HUES48 (cell line): ENCODE data around the gene RIC8A.

Source experiments
- H3K27ac ChIP-seq: one replicate; pipeline ENCODE4 v1.7.0; 2013; ENCODE audit warnings: low read depth, low read length, inconsistent platforms
- H3K27me3 ChIP-seq: 2 replicates; pipeline ENCODE4 v1.6.1; 2013; ENCODE audit warnings: mild to moderate bottlenecking, low read length; ENCODE audit not compliant: control insufficient read depth, insufficient read depth
- H3K36me3 ChIP-seq: 2 replicates; pipeline ENCODE4 v1.6.1; 2013; ENCODE audit warnings: low read length; ENCODE audit not compliant: control insufficient read depth, insufficient read depth
- H3K4me1 ChIP-seq: 2 replicates; pipeline ENCODE4 v1.6.1; 2013; ENCODE audit warnings: mild to moderate bottlenecking, low read length; ENCODE audit not compliant: control insufficient read depth, insufficient read depth
- H3K4me3 ChIP-seq: 2 replicates; pipeline ENCODE4 v1.5.1; 2013; ENCODE audit warnings: mild to moderate bottlenecking, low read depth, low read length
- H3K9ac ChIP-seq: 2 replicates; pipeline ENCODE4 v1.6.1; 2013; ENCODE audit warnings: mild to moderate bottlenecking, low read depth, low read length, moderate library complexity
- H3K9me3 ChIP-seq: 2 replicates; pipeline ENCODE4 v1.6.1; 2013; ENCODE audit warnings: low read length; ENCODE audit not compliant: control insufficient read depth, insufficient read depth

RIC8A gene

DNA sequence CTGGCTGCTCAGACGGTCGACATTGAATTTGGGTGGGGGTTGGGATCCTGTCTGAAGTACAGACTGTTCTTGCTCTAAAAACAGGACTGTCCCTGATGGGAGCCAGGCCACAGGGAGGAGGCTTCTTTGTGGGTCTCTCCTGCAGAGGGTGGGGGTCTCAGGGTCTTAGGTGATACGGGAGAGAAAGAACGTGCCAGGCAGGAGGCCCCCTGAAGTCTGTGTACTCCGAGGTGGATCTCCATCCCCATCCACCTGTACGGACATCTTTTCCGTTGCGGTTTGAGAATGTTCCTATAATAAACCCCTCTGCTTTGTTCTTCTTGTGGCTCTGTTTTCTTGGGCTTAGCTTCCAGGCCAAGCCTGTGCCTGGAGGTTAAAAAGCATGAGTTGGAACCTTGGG, 45.2 kb downstream of the RIC8A start:
- H3K27me3 ChIP-seq = no peaks in the 10 kb centered on the region
- H3K27ac ChIP-seq = no peak overlapping the region
- H3K4me3 ChIP-seq = no peak overlapping the region
- no peak overlapping the region for H3K9ac ChIP-seq
- no peaks in the 10 kb centered on the region for H3K9me3 ChIP-seq
- H3K36me3 ChIP-seq = peaks cover 58% of the 10 kb centered on the region
- no peaks in the 10 kb centered on the region for H3K4me1 ChIP-seq

DNA sequence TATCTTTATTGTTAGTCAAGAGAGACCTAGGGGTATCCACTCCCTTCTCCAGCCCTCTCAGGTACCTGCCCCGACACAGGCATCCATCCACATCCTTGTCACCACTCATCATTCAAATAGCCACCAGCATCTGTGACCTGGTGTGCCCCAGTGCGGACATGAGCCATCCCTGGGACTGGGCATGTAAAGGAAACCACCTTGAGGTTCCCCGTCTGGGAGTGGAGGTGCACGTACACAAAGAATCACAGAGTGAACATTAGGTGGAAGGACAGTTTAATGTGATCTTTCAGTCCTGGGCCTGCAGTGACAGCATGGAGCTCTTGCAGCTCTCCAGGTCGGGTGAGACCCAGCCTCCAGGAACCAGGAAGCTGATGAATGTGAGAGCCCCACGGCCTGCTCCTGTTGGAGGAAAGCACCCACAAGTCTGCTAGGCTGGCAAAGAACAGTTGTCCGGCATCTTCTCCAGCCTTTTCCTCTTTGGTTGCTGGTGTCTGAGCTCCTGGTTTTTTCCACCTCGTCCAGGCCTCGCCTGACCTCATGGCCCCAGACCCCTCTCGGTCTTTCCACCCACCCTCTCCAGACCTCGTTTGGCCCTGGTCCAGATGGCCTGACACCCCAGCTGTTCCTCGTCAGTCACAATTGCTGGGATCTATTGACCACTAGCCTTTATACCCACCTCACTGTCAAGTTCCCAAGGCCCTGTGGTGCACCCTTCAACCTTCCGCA, 45.8 kb downstream of the RIC8A start:
- Histone ChIP-seq H3K9ac (no peak overlapping the region), H3K4me3 (no peak overlapping the region), H3K36me3 (peaks cover 52% of the 10 kb centered on the region), H3K9me3 (no peaks in the 10 kb centered on the region), H3K27me3 (no peaks in the 10 kb centered on the region), H3K27ac (no peak overlapping the region), H3K4me1 (no peaks in the 10 kb centered on the region)

DNA sequence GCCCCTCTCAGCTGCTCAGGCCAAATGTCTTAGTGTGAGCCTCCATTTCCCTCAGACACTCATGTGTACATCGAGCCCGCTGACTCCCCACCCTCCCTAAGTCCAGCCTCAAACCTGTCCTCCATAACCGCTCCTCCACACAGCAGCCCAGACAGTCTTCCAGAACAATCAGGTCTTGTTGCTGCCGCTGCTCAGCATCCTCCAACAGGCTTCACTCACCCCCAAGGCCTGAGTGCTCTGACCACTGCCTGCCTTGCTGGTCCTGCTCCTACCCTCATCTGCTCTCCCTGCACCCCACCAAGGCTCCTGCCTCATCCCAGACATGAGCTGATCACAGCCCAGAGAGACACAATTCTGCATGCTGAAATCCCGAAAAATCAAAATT, 46.4 kb downstream of the RIC8A start:
- Histone ChIP-seq H3K27ac (no peak overlapping the region), H3K9ac (no peak overlapping the region), H3K4me1 (no peaks in the 10 kb centered on the region), H3K27me3 (no peaks in the 10 kb centered on the region), H3K9me3 (no peaks in the 10 kb centered on the region), H3K4me3 (no peak overlapping the region), H3K36me3 (peaks cover 46% of the 10 kb centered on the region)

DNA sequence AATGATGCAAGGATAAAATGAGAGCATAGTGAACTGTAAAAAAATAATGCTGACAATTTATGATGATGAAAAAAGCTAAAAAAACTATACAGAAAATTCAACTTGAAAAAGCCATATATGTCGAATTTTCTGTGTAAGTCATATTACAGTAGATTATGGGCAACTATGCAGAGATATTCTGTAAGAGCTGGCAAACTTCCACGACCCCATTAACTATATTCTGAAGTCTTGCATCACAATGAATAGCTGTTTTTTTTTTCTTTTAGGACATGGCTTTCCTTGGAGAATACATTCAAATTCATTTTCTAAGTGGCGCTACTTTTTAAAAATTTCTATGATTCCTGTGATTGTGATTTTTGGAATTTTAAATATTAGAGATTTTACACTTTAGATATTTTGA, 47.7 kb downstream of the RIC8A start:
- Histone ChIP-seq H3K27me3 (no peaks in the 10 kb centered on the region), H3K36me3 (peaks cover 36% of the 10 kb centered on the region), H3K9ac (no peak overlapping the region), H3K4me1 (no peaks in the 10 kb centered on the region), H3K9me3 (no peaks in the 10 kb centered on the region), H3K27ac (no peak overlapping the region), H3K4me3 (no peak overlapping the region)

DNA sequence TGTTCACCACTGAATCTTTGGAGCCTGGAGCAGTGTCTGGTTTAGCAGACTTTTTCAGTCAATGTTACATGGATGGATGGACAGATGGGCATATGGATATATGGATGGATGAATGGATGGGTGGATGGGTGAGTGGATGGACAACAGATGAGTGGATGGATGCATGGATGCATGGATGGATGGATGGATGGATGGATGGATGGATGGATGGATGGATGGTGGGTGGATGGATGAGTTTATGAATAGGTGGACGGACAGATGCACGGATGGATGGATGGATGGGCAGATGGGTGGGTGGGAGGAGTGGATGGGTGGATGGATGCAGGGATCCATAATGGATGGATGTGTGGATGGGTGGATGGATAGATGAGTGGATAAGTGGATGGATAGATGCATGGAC, 48.3 kb downstream of the RIC8A start:
- no peak overlapping the region for H3K27ac ChIP-seq
- H3K4me3 ChIP-seq = no peak overlapping the region
- no peaks in the 10 kb centered on the region for H3K4me1 ChIP-seq
- no peaks in the 10 kb centered on the region for H3K27me3 ChIP-seq
- no peaks in the 10 kb centered on the region for H3K9me3 ChIP-seq
- H3K36me3 ChIP-seq = peaks cover 31% of the 10 kb centered on the region
- H3K9ac ChIP-seq = no peak overlapping the region

DNA sequence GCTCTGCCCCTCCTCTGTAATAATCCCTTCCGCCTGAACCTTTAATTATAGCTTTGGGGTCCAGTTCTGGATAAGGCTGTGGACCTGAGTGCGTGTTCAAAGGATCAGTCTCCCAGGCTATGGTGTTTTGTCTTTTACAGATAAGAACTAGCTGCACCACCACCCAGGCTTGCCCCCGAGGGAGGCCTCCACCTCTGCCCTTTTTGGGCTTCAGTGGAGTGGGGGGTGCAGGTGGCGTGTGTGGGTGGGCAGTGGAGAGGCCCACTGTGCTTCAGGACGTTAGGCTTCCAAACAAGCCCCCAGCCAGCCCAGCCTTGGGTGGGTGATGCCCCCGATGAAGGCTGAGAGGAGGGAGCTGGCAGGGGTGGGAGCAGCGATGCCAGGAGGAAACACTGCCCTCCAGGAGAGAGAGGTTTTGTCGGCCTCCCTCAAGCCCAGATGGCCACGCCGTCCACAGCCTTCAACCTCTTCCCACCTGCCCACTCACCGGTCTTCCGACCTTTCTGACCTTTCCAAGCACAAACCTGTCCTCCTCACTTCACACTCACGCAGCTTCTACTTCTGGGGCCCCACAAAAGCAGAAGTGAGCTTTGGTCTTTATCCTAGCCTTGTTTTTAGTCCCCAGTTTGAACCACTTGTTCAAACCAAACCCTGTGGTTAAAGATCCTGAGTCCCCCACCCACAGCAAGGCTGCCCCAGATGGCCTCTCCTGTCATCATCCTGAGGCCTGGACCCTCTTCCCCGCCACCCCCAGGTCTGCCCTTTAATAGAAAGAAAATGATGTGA, 49.6 kb downstream of the RIC8A start:
- no peaks in the 10 kb centered on the region for H3K9me3 ChIP-seq
- H3K36me3 ChIP-seq = peaks cover 17% of the 10 kb centered on the region
- no peak overlapping the region for H3K9ac ChIP-seq
- no peak overlapping the region for H3K4me3 ChIP-seq
- H3K27me3 ChIP-seq = no peaks in the 10 kb centered on the region
- no peak overlapping the region for H3K27ac ChIP-seq
- no peaks in the 10 kb centered on the region for H3K4me1 ChIP-seq

DNA sequence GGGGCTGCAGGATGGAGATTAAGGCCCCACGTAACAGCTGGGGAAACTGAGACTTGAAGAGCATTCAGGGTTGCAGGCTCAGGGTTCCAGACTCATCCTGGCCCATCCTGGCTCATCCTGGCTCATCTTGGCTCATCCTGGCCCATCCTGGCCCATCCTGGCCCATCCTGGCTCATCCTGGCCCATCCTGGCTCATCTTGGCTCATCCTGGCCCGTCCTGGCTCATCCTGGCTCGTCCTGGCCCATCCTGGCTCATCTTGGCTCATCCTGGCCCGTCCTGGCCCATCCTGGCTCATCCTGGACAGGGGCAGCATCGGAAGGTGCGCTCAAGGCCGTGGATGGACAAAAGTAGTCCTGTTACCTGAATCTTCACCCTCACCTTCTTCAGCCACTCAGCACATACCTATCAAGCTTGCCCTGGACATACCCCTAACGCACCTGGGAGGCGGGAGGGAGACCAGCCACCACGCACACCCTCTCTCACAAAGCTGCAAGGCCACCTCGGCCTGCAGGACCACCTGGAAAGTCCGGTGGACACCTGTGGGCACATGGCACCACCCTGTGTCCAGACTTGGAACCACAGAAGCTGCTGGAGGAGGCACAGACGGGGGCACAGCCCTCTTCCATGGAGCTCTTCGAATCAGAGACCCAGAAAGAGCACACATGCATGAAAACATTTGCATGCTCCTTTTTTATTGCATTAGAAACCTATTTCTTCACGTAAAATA, 50.4 kb downstream of the RIC8A start:
- H3K9me3 ChIP-seq = no peaks in the 10 kb centered on the region
- H3K4me1 ChIP-seq = no peaks in the 10 kb centered on the region
- H3K27ac ChIP-seq = no peak overlapping the region
- peaks cover 10% of the 10 kb centered on the region for H3K36me3 ChIP-seq
- H3K4me3 ChIP-seq = no peak overlapping the region
- no peaks in the 10 kb centered on the region for H3K27me3 ChIP-seq
- no peak overlapping the region for H3K9ac ChIP-seq

DNA sequence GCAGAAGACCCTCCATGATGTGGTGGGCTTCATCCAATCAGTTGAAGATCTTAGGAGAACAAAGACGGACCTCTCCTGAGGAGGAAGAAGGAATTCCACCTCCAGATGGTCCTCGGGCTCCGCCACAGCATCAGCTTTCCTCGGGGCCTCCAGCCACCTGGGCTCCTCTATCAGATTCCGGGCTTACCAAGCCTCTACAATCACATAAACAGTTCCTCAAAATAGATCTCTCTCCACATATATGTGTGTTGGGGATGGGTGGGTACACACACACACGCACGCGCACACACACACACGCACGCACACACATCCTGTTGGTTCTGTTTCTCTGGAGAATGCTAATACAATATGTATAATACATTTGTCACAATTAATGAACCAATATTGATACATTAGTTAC, 51.9 kb downstream of the RIC8A start:
- Histone ChIP-seq H3K36me3 (no peaks in the 10 kb centered on the region), H3K9ac (no peak overlapping the region), H3K4me3 (no peak overlapping the region)

DNA sequence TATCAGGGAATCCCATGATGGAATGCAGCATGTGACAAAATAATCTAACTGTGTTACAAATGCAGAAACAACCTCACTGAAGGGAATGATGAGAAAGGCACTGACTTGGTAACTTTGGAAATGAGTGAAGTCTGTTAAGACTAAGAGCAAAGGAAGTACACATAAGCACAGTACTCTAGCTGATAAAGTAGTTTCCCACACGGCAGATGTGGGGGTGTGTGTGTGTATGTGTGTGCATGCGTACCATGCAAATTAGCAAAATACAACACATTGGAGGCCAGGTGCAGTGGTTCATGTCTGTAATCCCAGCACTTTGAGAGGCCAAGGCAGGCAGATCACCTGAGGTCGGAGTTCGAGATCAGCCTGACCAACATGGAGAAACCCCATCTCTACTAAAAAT, 54.1 kb downstream of the RIC8A start:
- no peaks in the 10 kb centered on the region for H3K27me3 ChIP-seq
- H3K4me3 ChIP-seq = no peak overlapping the region
- H3K36me3 ChIP-seq = no peaks in the 10 kb centered on the region
- no peak overlapping the region for H3K9ac ChIP-seq
- H3K4me1 ChIP-seq = no peaks in the 10 kb centered on the region
- H3K9me3 ChIP-seq = 0 out of 2 replicates have a peak, but pooled peaks cover 5% of the 10 kb centered on the region
- H3K27ac ChIP-seq = no peak overlapping the region

More for the DNA sequence above, 51.9 kb downstream of the RIC8A start:
- Histone ChIP-seq H3K27me3 (no peaks in the 10 kb centered on the region), H3K4me1 (no peaks in the 10 kb centered on the region), H3K27ac (no peak overlapping the region), H3K9me3 (no peaks in the 10 kb centered on the region)
